K562 (cell line): ENCODE results near the gene ARHGAP15. TPM values are rescaled to one million over a fixed set of nuclear protein-coding genes. Genes with fewer than 3 reads are reported as not detected.

ENCODE experiments used
- ATAC-seq: fragments of 200-7000 bp; cut with Tn5 transposase; 3 replicates; pipeline ENCODE4 v1.9.1; 2020; ENCODE audit warnings: moderate library complexity
- BruUV-seq: library from RNA; stranded (reverse); fragments of 400-500 nt; replicated peaks from 2 replicates; lab custom pipeline; 2021; lab: Mats Ljungman, UMichigan
- CTCF ChIA-PET: fragments of 300-600 bp; formaldehyde crosslinking; extraction: SDS; loops from one replicate; lab custom pipeline; 2021; ENCODE audit warnings: low intra/inter-chr PET ratio; lab: Yijun Ruan, JAX
- POLR2A ChIA-PET: fragments of 300-600, 350-650 bp; sonication (Branson Sonifier 250); formaldehyde crosslinking; extraction: SDS; loops from one replicate; lab custom pipeline; 2021; ENCODE audit warnings: antibody characterized with exemption, inconsistent platforms; lab: Yijun Ruan, JAX
- DNase-seq, 4 experiments: peaks; one replicate each; pipeline versions ENCODE4 v3.0.0 to v3.0.0-alpha.2; 2011 to 2018; ENCODE audit warnings: low spot score in 3 of 4, mixed read lengths in 3 of 4; ENCODE audit errors: extremely low read depth in 1 of 4
- FAIRE-seq: peaks from 2 replicates; lab custom pipeline; 2011; peaks lifted over from hg19 to GRCh38; lab: Jason Lieb, UNC
- H2AFZ ChIP-seq: 2 replicates; pipeline ENCODE4 v1.6.0; 2011; ENCODE audit warnings: low read depth, low read length, control low read depth, inconsistent platforms
- H3K27ac ChIP-seq: fragments of 200-600 bp; 3 replicates; pipeline ENCODE4 v1.8.0; 2011; ENCODE audit warnings: low read depth, mild to moderate bottlenecking, control low read depth, inconsistent platforms, low read length, moderate library complexity, mixed read lengths; ENCODE audit errors: extremely low read depth
- H3K27me3 ChIP-seq, 2 experiments: fragments of 300-600 bp in 1 of 2; 2 replicates in 1 of 2; 3 replicates in 1 of 2; pipeline versions ENCODE4 v1.6.0 to v1.8.0; 2011; ENCODE audit warnings: inconsistent platforms in 2 of 2, low read length in 2 of 2, mild to moderate bottlenecking in 1 of 2, mixed read lengths in 1 of 2, moderate library complexity in 1 of 2; ENCODE audit not compliant: control insufficient read depth in 2 of 2, insufficient read depth in 2 of 2
- H3K36me3 ChIP-seq: fragments of 300-600 bp; 3 replicates; pipeline ENCODE4 v1.8.0; 2011; ENCODE audit warnings: mild to moderate bottlenecking, low read length, inconsistent platforms; ENCODE audit not compliant: control insufficient read depth, insufficient read depth
- H3K4me1 ChIP-seq, 2 experiments: fragments of 200-600 bp in 1 of 2; replicated peaks in 1 of 2; 2 replicates in 1 of 2; 3 replicates in 1 of 2; pipeline versions ENCODE4 v1.5.1 to v1.8.0; 2011; ENCODE audit warnings: inconsistent platforms in 2 of 2, low read length in 2 of 2, mild to moderate bottlenecking in 1 of 2, mixed read lengths in 1 of 2, moderate library complexity in 1 of 2; ENCODE audit not compliant: control insufficient read depth in 2 of 2, insufficient read depth in 2 of 2
- H3K4me2 ChIP-seq: 2 replicates; pipeline ENCODE4 v1.6.1; 2011; ENCODE audit warnings: low read length, control low read depth, inconsistent platforms, mixed read lengths; ENCODE audit not compliant: insufficient read depth
- H3K4me3 ChIP-seq: fragments of 200-600 bp; sonication (generic), shearing (Covaris generic); 2 replicates; pipeline ENCODE4 v1.5.1; 2016; ENCODE audit warnings: control low read depth, inconsistent platforms
- H3K79me2 ChIP-seq: fragments of 200-600 bp; 3 replicates; pipeline ENCODE4 v1.8.0; 2011; ENCODE audit warnings: low read length, inconsistent platforms; ENCODE audit not compliant: control insufficient read depth, insufficient read depth
- H3K9ac ChIP-seq, 2 experiments: 2 replicates each; pipeline versions ENCODE4 v1.6.0 to v1.6.1; 2011; ENCODE audit warnings: low read depth in 2 of 2, low read length in 2 of 2, control low read depth in 1 of 2, inconsistent platforms in 1 of 2, mild to moderate bottlenecking in 1 of 2, mixed read lengths in 1 of 2; ENCODE audit not compliant: insufficient read depth in 1 of 2
- H3K9me1 ChIP-seq: one replicate; pipeline ENCODE4 v1.6.0; 2011; ENCODE audit warnings: inconsistent platforms, mild to moderate bottlenecking, low read length, moderate library complexity; ENCODE audit not compliant: control insufficient read depth, insufficient read depth
- H3K9me3 ChIP-seq: replicated peaks from 2 replicates; pipeline ENCODE4 v1.5.1; 2011; ENCODE audit warnings: low read depth, low read length, inconsistent platforms; ENCODE audit not compliant: control insufficient read depth, insufficient read depth
- H4K20me1 ChIP-seq: replicated peaks from 2 replicates; pipeline ENCODE4 v1.6.1; 2011; ENCODE audit warnings: low read length, inconsistent platforms, mixed read lengths; ENCODE audit not compliant: control insufficient read depth, insufficient read depth
- BACH1 ChIP-seq: fragments of 200-800 bp; sonication (Bioruptor generic); IDR thresholded peaks from 2 replicates; pipeline ENCODE4 v1.6.1; 2016; ENCODE audit warnings: missing genetic modification characterization, missing compliant biosample characterization
- ESRRA ChIP-seq: fragments of 450-650 bp; IDR thresholded peaks from 2 replicates; pipeline ENCODE4 v1.6.1; 2014; ENCODE audit warnings: low read depth, mild to moderate bottlenecking, moderate library complexity, borderline replicate concordance
- GATAD2B ChIP-seq: fragments of 450-650 bp; IDR thresholded peaks from 2 replicates; pipeline ENCODE4 v1.6.1; 2017; ENCODE audit warnings: mild to moderate bottlenecking, borderline replicate concordance
- NCOR1 ChIP-seq: fragments of 450-650 bp; IDR thresholded peaks from 2 replicates; pipeline ENCODE4 v1.6.1; 2016; ENCODE audit warnings: mild to moderate bottlenecking, moderate library complexity
- ZNF175 ChIP-seq: fragments of 200-800 bp; sonication (Bioruptor generic); IDR thresholded peaks from 2 replicates; pipeline ENCODE4 v1.6.1; 2016; ENCODE audit warnings: low read depth, mild to moderate bottlenecking, missing genetic modification characterization, missing compliant biosample characterization
- ZNF232 ChIP-seq: sonication (generic); formaldehyde crosslinking; IDR thresholded peaks from 2 replicates; pipeline ENCODE4 v1.8.0; 2022; ENCODE audit warnings: mild to moderate bottlenecking, missing genetic modification reagents
- ZNF766 ChIP-seq: fragments of 200-800 bp; sonication (Bioruptor generic); conservative IDR thresholded peaks from 2 replicates; pipeline ENCODE4 v1.6.1; 2016; ENCODE audit warnings: missing genetic modification characterization, missing compliant biosample characterization
- ZNF785 ChIP-seq: fragments of 250-450 bp; sonication (Bioruptor Pico); IDR thresholded peaks from 2 replicates; pipeline ENCODE4 v1.4.0; 2020; ENCODE audit warnings: mild to moderate bottlenecking
- WGBS: fragments of 100-300 bp; shearing (Covaris generic); methylation state at CpG from one replicate; pipeline ENCODE4 v1.1.6; 2016; ENCODE audit warnings: low coverage, mixed read lengths; ENCODE audit not compliant: insufficient coverage; ENCODE audit errors: missing lambda C conversion rate; 5-methylcytosine and 5-hydroxymethylcytosine counted together
- in situ Hi-C: fragments of 300-500 bp; cut with MboI; formaldehyde crosslinking; loops from 4 replicates; pipeline ENCODE4 v1.15.0; 2018; ENCODE audit warnings: inconsistent platforms, mixed read lengths
- intact Hi-C: fragments of 100-400 bp; cut with micrococcal nuclease; formaldehyde crosslinking; loops from 2 replicates; pipeline ENCODE4 v1.14.2; 2022
- polyA plus RNA-seq, 8 experiments: library from polyadenylated mRNA; depleted of rRNA in 4 of 8; stranded (reverse) in 5 of 8; unstranded in 3 of 8; fragments of >200 nt; fragmentation: Nextera tagmentation in 2 of 8; fragmentation: Illumina TruSeq in 1 of 8; extraction: Ambion mirVana in 2 of 8; extraction: Trizol in 1 of 8; gene quantifications; 2 replicates each; pipeline versions ENCODE4 v1.2.1 to v1.2.3, GENCODE V29; 2011 to 2014; ENCODE audit warnings: inconsistent platforms in 1 of 8, missing spikeins in 1 of 8
- total RNA-seq, 7 experiments: library from RNA; depleted of rRNA in 6 of 7; stranded (reverse); fragments of >200 nt in 6 of 7; fragmentation: Illumina TruSeq in 2 of 7; extraction: Trizol in 2 of 7; gene quantifications; 2 replicates each; pipeline versions ENCODE4 v1.2.1 to v1.2.3, GENCODE V29; 2011 to 2021; ENCODE audit warnings: low replicate concordance in 1 of 7
- TF ChIP-seq, protein P1 (sequence below): sonication (generic); formaldehyde crosslinking; IDR thresholded peaks from 2 replicates; pipeline ENCODE4 v1.8.0; 2022; ENCODE audit warnings: missing genetic modification reagents, mild to moderate bottlenecking, borderline replicate concordance
- TF ChIP-seq, protein P2 (sequence below): fragments of 200-800 bp; sonication (Bioruptor generic); IDR thresholded peaks from 2 replicates; pipeline ENCODE4 v1.6.1; 2017; ENCODE audit warnings: missing genetic modification characterization, missing compliant biosample characterization
- TF ChIP-seq, protein P3 (sequence below): fragments of 150-350 bp; IDR thresholded peaks from 2 replicates; pipeline ENCODE4 v1.6.1; 2014; ENCODE audit warnings: low read depth, mild to moderate bottlenecking, low read length, borderline replicate concordance
- TF ChIP-seq, protein P4 (sequence below): fragments of 250-450 bp; sonication (Bioruptor Pico); IDR thresholded peaks from 2 replicates; pipeline ENCODE4 v1.4.0; 2020; ENCODE audit warnings: mild to moderate bottlenecking, moderate library complexity

The ARHGAP15 gene
- total and polyA plus RNA-seq, 9 of the 15 experiments (the other 6 are each of a cell fraction or from before 2014, with no cell fraction given), result 1.5 to 17.9 (median 7.9) TPM

DNA sequence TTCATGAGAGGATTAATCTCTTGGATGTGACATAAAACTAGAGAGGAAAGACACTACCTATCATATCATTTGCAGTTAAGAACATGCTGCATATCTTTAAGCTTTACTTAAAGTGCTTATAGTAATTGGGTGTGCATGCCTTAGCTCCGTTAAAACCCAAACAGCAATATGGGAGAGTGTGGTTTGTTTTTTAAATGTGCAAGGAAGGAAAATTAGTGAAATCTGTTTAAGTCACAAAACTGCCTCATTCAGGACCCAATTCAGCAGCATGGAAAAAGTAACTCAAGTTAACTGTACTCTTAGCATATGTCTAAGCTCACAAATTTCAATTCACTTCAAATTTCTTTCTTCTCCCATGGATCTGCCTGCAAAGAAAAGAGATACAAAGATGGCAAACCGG lies 182.2 kb downstream of the ARHGAP15 start (continued):
- TF ChIP-seq, protein P1, sequence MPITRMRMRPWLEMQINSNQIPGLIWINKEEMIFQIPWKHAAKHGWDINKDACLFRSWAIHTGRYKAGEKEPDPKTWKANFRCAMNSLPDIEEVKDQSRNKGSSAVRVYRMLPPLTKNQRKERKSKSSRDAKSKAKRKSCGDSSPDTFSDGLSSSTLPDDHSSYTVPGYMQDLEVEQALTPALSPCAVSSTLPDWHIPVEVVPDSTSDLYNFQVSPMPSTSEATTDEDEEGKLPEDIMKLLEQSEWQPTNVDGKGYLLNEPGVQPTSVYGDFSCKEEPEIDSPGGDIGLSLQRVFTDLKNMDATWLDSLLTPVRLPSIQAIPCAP (CRISPR knock-in tag), result no peak
- TF ChIP-seq ESRRA (no peak), BACH1 (tag) (no peak), ZNF175 (CRISPR knock-in tag) (no peak)

DNA sequence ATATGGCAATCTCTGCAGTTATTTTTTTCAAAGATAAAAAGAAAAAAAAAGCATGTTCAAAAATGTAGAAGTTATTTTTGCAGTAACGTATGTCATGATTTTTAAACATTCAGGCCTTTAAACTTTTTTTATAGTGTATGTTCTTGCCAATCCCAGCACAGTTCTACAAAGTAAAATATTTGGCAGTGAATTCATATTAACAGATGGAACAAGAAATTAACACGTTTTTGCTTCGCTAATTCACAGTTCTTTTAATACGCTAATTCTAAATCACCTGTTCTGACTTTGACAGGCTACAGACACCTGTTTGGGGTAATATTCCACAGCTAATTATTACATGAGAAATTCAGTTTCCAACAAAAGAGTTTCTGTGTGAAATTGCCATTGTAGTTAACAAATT lies 183.2 kb downstream of the ARHGAP15 start:
- 24% methylated on average over 4 of the region's 4 CpGs for WGBS
- FAIRE-seq (no peak), DNase-seq (no peak), ATAC-seq (no peak)
- in situ Hi-C loops (no loop called here), intact Hi-C loops (no loop called here)
- Histone ChIP-seq H2AFZ (no peak overlapping the region), H3K4me2 (no peak overlapping the region), H3K27me3 (no peaks in the 10 kb centered on the region), H3K27ac (no peak overlapping the region), H3K9me3 (no peaks in the 10 kb centered on the region), H3K36me3 (no peaks in the 10 kb centered on the region), H3K4me1 (no peaks in the 10 kb centered on the region; a peak in 1 of 5 replicates), H3K79me2 (no peaks in the 10 kb centered on the region), H3K4me3 (no peak overlapping the region), H3K9ac (no peak overlapping the region), H3K9me1 (no peaks in the 10 kb centered on the region), H4K20me1 (no peaks in the 10 kb centered on the region)
- TF ChIP-seq GATAD2B (no peak), ZNF766 (CRISPR knock-in tag) (no peak), ZNF232 (CRISPR knock-in tag) (no peak), NCOR1 (no peak), ZNF785 (CRISPR knock-in tag) (no peak)
- TF ChIP-seq, protein P2, sequence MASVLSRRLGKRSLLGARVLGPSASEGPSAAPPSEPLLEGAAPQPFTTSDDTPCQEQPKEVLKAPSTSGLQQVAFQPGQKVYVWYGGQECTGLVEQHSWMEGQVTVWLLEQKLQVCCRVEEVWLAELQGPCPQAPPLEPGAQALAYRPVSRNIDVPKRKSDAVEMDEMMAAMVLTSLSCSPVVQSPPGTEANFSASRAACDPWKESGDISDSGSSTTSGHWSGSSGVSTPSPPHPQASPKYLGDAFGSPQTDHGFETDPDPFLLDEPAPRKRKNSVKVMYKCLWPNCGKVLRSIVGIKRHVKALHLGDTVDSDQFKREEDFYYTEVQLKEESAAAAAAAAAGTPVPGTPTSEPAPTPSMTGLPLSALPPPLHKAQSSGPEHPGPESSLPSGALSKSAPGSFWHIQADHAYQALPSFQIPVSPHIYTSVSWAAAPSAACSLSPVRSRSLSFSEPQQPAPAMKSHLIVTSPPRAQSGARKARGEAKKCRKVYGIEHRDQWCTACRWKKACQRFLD (CRISPR knock-in tag), result no peak
- TF ChIP-seq, protein P3, sequence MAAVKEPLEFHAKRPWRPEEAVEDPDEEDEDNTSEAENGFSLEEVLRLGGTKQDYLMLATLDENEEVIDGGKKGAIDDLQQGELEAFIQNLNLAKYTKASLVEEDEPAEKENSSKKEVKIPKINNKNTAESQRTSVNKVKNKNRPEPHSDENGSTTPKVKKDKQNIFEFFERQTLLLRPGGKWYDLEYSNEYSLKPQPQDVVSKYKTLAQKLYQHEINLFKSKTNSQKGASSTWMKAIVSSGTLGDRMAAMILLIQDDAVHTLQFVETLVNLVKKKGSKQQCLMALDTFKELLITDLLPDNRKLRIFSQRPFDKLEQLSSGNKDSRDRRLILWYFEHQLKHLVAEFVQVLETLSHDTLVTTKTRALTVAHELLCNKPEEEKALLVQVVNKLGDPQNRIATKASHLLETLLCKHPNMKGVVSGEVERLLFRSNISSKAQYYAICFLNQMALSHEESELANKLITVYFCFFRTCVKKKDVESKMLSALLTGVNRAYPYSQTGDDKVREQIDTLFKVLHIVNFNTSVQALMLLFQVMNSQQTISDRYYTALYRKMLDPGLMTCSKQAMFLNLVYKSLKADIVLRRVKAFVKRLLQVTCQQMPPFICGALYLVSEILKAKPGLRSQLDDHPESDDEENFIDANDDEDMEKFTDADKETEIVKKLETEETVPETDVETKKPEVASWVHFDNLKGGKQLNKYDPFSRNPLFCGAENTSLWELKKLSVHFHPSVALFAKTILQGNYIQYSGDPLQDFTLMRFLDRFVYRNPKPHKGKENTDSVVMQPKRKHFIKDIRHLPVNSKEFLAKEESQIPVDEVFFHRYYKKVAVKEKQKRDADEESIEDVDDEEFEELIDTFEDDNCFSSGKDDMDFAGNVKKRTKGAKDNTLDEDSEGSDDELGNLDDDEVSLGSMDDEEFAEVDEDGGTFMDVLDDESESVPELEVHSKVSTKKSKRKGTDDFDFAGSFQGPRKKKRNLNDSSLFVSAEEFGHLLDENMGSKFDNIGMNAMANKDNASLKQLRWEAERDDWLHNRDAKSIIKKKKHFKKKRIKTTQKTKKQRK, result no peak
- TF ChIP-seq, protein P4, sequence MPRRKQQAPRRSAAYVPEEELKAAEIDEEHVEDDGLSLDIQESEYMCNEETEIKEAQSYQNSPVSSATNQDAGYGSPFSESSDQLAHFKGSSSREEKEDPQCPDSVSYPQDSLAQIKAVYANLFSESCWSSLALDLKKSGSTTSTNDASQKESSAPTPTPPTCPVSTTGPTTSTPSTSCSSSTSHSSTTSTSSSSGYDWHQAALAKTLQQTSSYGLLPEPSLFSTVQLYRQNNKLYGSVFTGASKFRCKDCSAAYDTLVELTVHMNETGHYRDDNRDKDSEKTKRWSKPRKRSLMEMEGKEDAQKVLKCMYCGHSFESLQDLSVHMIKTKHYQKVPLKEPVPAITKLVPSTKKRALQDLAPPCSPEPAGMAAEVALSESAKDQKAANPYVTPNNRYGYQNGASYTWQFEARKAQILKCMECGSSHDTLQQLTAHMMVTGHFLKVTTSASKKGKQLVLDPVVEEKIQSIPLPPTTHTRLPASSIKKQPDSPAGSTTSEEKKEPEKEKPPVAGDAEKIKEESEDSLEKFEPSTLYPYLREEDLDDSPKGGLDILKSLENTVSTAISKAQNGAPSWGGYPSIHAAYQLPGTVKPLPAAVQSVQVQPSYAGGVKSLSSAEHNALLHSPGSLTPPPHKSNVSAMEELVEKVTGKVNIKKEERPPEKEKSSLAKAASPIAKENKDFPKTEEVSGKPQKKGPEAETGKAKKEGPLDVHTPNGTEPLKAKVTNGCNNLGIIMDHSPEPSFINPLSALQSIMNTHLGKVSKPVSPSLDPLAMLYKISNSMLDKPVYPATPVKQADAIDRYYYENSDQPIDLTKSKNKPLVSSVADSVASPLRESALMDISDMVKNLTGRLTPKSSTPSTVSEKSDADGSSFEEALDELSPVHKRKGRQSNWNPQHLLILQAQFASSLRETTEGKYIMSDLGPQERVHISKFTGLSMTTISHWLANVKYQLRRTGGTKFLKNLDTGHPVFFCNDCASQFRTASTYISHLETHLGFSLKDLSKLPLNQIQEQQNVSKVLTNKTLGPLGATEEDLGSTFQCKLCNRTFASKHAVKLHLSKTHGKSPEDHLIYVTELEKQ (CRISPR knock-in tag), result no peak
- ChIA-PET CTCF (no interaction called here), POLR2A (no interaction called here)
- no TSS peak for BruUV-seq
